NCI-H2196 (cell line): Measurements from ENCODE around the gene TTC22.

Experiments used
- DNase-seq: peaks from one replicate; lab custom pipeline; 2025; ENCODE audit not compliant: unreplicated experiment; lab: John Stamatoyannopoulos, UW

TTC22 gene

GRCh38 chr1:54754045-54754444 lies 47.1 kb downstream of the TTC22 start:
- no peak for DNase-seq

- no peak for DNase-seq
Observed at GRCh38 chr1:54751426-54751825, 49.7 kb downstream of the TTC22 start.

GRCh38 chr1:54750596-54750995 lies 50.5 kb downstream of the TTC22 start:
- no peak for DNase-seq

- DNase-seq, result no peak
Observed at GRCh38 chr1:54748094-54748835, 52.9 kb downstream of the TTC22 start.

- DNase-seq, result no peak
Observed at GRCh38 chr1:54745864-54746263, 55.3 kb downstream of the TTC22 start.

- no peak for DNase-seq
Observed at GRCh38 chr1:54745274-54745673, 55.8 kb downstream of the TTC22 start.

- no peak for DNase-seq
Observed at GRCh38 chr1:54744696-54745095, 56.4 kb downstream of the TTC22 start.

- no peak for DNase-seq
Observed at GRCh38 chr1:54743416-54744226, 57.5 kb downstream of the TTC22 start.

- no peak for DNase-seq
Observed at GRCh38 chr1:54742282-54742681, 58.8 kb downstream of the TTC22 start.

GRCh38 chr1:54741531-54741930 lies 59.6 kb downstream of the TTC22 start:
- no peak for DNase-seq

- no peak for DNase-seq
Observed at GRCh38 chr1:54738244-54738643, 62.9 kb downstream of the TTC22 start.

GRCh38 chr1:54736685-54737084 lies 64.4 kb downstream of the TTC22 start:
- DNase-seq, result no peak
